ENCODE measurements around the gene CAPN15. TPM values are rescaled to one million over a fixed set of nuclear protein-coding genes. Genes with fewer than 3 reads are reported as not detected.

The CAPN15 gene
- total RNA-seq, 2 experiments from 2014 or later, result 86.4 to 91.3 TPM

GRCh38 chr16:558298-559020 is 30.9 kb downstream of the CAPN15 start:
- H3K9me3 Mint-ChIP-seq, result no peaks in the 10 kb centered on the region
- no peak overlapping the region for H3K4me3 Mint-ChIP-seq
- H3K27ac Mint-ChIP-seq, result no peak overlapping the region
- no peaks in the 10 kb centered on the region for H3K4me1 Mint-ChIP-seq
- H3K27me3 Mint-ChIP-seq, result peaks cover 14% of the 10 kb centered on the region
- DNase-seq, result no peak
- H3K36me3 Mint-ChIP-seq, result no peaks in the 10 kb centered on the region

- no peaks in the 10 kb centered on the region for H3K4me1 Mint-ChIP-seq
- no peaks in the 10 kb centered on the region for H3K9me3 Mint-ChIP-seq
- H3K36me3 Mint-ChIP-seq, result no peaks in the 10 kb centered on the region
- H3K27ac Mint-ChIP-seq, result no peak overlapping the region
- peaks cover 14% of the 10 kb centered on the region for H3K27me3 Mint-ChIP-seq
- DNase-seq, result no peak
- no peak overlapping the region for H3K4me3 Mint-ChIP-seq
Observed at GRCh38 chr16:559021-559380, 31.5 kb downstream of the CAPN15 start.

GRCh38 chr16:559411-560203 is 32.1 kb downstream of the CAPN15 start:
- DNase-seq, result no peak
- Mint-ChIP-seq H3K4me3 (no peak overlapping the region), H3K4me1 (no peaks in the 10 kb centered on the region), H3K27ac (no peak overlapping the region), H3K9me3 (no peaks in the 10 kb centered on the region), H3K36me3 (no peaks in the 10 kb centered on the region), H3K27me3 (peaks cover 14% of the 10 kb centered on the region)

- Mint-ChIP-seq H3K36me3 (no peaks in the 10 kb centered on the region), H3K27ac (no peak within 1 kb of the TSS), H3K27me3 (peaks cover 14% of the 10 kb centered on the region), H3K9me3 (no peaks in the 10 kb centered on the region), H3K4me1 (no peaks in the 10 kb centered on the region), H3K4me3 (no peak within 1 kb of the TSS)
- no peak for DNase-seq
Observed at GRCh38 chr16:560204-560700, 32.7 kb downstream of the CAPN15 start, which contains the start of gene PRR35. TSS of gene PRR35 (plus strand) at chr16:560394. CDS start at chr16:563295, 2,901 bp downstream.

- no peak overlapping the region for H3K27ac Mint-ChIP-seq
- DNase-seq, result no peak
- no peaks in the 10 kb centered on the region for H3K4me1 Mint-ChIP-seq
- H3K4me3 Mint-ChIP-seq, result no peak overlapping the region
- no peaks in the 10 kb centered on the region for H3K9me3 Mint-ChIP-seq
- no peaks in the 10 kb centered on the region for H3K36me3 Mint-ChIP-seq
- H3K27me3 Mint-ChIP-seq, result peaks cover 14% of the 10 kb centered on the region
Observed at GRCh38 chr16:560701-561412, 33.3 kb downstream of the CAPN15 start.

GRCh38 chr16:561413-561794 is 33.9 kb downstream of the CAPN15 start:
- H3K9me3 Mint-ChIP-seq, result no peaks in the 10 kb centered on the region
- H3K4me3 Mint-ChIP-seq, result no peak overlapping the region
- no peak for DNase-seq
- H3K36me3 Mint-ChIP-seq, result no peaks in the 10 kb centered on the region
- H3K27ac Mint-ChIP-seq, result no peak overlapping the region
- H3K27me3 Mint-ChIP-seq, result peaks cover 14% of the 10 kb centered on the region
- H3K4me1 Mint-ChIP-seq, result peaks cover under 1% of the 10 kb centered on the region

GRCh38 chr16:561957-562938 is 34.7 kb downstream of the CAPN15 start:
- Mint-ChIP-seq H3K4me3 (no peak overlapping the region), H3K9me3 (no peaks in the 10 kb centered on the region)

GRCh38 chr16:563072-563644 is 35.6 kb downstream of the CAPN15 start:
- Mint-ChIP-seq H3K27ac (no peak overlapping the region), H3K9me3 (no peaks in the 10 kb centered on the region), H3K27me3 (peaks cover 14% of the 10 kb centered on the region), H3K36me3 (no peaks in the 10 kb centered on the region), H3K4me1 (peaks cover 9% of the 10 kb centered on the region), H3K4me3 (no peak overlapping the region)
- DNase-seq, result no peak

More at GRCh38 chr16:561957-562938, 34.7 kb downstream of the CAPN15 start:
- Mint-ChIP-seq H3K4me1 (peaks cover 9% of the 10 kb centered on the region), H3K27me3 (peaks cover 14% of the 10 kb centered on the region), H3K27ac (no peak overlapping the region), H3K36me3 (no peaks in the 10 kb centered on the region)
- DNase-seq, result no peak

GRCh38 chr16:564690-565418 is 37.3 kb downstream of the CAPN15 start:
- no peak overlapping the region for H3K27ac Mint-ChIP-seq
- H3K4me3 Mint-ChIP-seq, result no peak overlapping the region
- H3K4me1 Mint-ChIP-seq, result peaks cover 15% of the 10 kb centered on the region
- H3K36me3 Mint-ChIP-seq, result no peaks in the 10 kb centered on the region
- no peaks in the 10 kb centered on the region for H3K9me3 Mint-ChIP-seq
- H3K27me3 Mint-ChIP-seq, result peaks cover 6% of the 10 kb centered on the region
- DNase-seq, result no peak

- no peak overlapping the region for H3K4me3 Mint-ChIP-seq
- no peak for DNase-seq
- H3K27me3 Mint-ChIP-seq, result peaks cover 6% of the 10 kb centered on the region
- H3K36me3 Mint-ChIP-seq, result no peaks in the 10 kb centered on the region
- no peaks in the 10 kb centered on the region for H3K9me3 Mint-ChIP-seq
- H3K4me1 Mint-ChIP-seq, result peaks cover 15% of the 10 kb centered on the region
- no peak overlapping the region for H3K27ac Mint-ChIP-seq
Observed at GRCh38 chr16:565419-566330, 38.2 kb downstream of the CAPN15 start.

GRCh38 chr16:566475-567372 is 39.2 kb downstream of the CAPN15 start, which contains the start of gene NHLRC4:
TSS of gene NHLRC4 (plus strand) at chr16:567005. CDS start at chr16:568048, 1,043 bp downstream.
- Mint-ChIP-seq H3K4me3 (peak within 1 kb of the TSS; percentile 29), H3K36me3 (no peaks in the 10 kb centered on the region), H3K9me3 (no peaks in the 10 kb centered on the region), H3K27me3 (peaks cover 6% of the 10 kb centered on the region), H3K27ac (peak within 1 kb of the TSS; percentile 77), H3K4me1 (peaks cover 21% of the 10 kb centered on the region)
- DNase-seq, result peak; percentile 67
